GM18498 (cell line): ENCODE measurements around the gene FBXO22.
"Not testable (repeated sequence)": the region's sequence is repeated elsewhere in the genome, so short reads cannot be mapped to it uniquely, and the experiment has no call there.

Source experiments
- ATAC-seq: cut with Tn5 transposase; IDR thresholded peaks from one replicate; pipeline ENCODE4 v1.9.1; 2021; ENCODE audit warnings: mild to moderate bottlenecking, moderate library complexity; ENCODE audit not compliant: unreplicated experiment

Gene FBXO22

GRCh38 chr15:75903331-75904239 is at the start of gene FBXO22:
FBXO22 (plus strand) TSS chr15:75903878; CDS start chr15:75903964, 86 bp downstream.
- peak; percentile 96 for ATAC-seq

DNA sequence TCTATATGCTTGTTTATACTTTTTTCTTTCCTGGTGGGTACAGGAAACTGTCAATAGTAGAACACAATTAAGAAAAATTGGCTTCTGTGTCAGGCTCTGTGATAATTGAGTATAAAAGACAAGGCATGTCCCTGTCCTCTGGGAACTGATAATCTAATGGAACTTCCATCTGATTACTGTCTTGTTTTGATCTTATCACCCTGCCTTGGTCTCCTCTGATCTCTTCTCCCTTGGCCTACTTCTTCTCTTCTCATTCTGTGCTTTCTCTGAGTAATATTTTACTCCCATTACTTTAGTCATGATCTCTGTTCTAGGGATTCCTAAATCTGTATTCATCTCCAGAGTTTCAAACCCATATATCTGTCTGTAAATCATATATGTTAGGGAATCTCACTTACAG is 45.8 kb upstream of the FBXO22 start:
- ATAC-seq = no peak

GRCh38 chr15:75861750-75862402 is 41.8 kb upstream of the FBXO22 start:
- no peak for ATAC-seq

GRCh38 chr15:75862796-75863195 is 40.9 kb upstream of the FBXO22 start:
- no peak for ATAC-seq

GRCh38 chr15:75864213-75865059 is 39.2 kb upstream of the FBXO22 start:
- no peak for ATAC-seq

- not testable (repeated sequence) for ATAC-seq
These were observed 37.6 kb upstream of the FBXO22 start for GRCh38 chr15:75866045-75866444.

GRCh38 chr15:75866916-75867315 is 36.8 kb upstream of the FBXO22 start:
- ATAC-seq = no peak

DNA sequence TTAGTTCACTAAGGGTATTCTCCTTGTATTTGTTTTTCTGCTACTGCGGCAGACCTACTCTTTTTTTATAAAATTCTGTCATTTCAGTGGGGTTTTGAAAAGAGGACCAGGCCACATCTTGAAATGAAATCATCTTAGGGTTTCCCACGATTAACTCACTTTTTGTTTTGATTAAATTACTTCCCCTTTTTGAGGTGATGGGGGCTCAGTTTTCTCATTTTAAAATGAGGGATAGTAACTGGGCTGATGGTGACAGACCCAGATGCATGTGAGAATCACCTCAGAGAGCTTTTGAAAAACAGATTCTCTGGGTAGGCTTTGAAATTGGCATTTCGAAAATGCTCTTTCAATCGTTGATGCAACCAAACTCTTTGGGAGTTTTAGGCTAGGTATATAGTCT is 36.2 kb upstream of the FBXO22 start:
- ATAC-seq = no peak

DNA sequence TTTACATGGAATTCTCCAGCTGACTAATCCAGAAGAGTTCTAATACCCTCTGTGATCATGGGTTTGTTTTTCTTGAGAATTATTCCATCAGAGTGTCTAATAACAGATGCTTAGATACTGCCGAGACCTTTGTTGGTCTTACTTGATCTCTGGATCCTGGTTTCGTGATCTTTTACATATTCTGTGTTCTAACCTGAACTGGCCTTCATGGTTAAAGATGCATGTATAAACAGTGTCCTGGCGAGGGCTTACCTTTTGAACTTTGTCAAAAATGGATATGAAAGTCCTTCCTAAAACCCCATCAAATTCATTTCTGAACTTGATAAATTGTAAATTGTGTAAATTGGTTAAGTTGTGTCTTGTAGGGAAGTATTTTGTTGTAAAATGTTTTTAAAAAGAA is 35.7 kb upstream of the FBXO22 start:
- no peak for ATAC-seq

DNA sequence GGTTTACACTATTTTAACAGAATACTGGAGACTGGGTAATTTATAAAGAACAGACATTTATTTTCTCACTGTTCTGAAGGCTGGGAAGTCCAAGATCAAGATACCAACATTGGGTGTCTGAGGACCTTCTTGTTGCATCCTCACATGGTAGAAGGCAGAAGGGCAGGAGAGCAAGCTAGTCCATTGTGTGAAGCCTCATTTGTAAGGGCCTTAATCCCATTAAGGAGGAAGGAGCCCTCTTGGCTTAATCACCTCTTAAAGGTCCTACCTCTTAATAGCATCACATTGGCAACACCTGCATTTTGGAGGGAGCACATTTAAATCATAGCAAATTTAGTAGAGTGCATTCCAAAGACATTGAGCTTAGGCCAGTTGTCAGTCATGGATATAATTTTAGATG is 34.2 kb upstream of the FBXO22 start:
- ATAC-seq = no peak

DNA sequence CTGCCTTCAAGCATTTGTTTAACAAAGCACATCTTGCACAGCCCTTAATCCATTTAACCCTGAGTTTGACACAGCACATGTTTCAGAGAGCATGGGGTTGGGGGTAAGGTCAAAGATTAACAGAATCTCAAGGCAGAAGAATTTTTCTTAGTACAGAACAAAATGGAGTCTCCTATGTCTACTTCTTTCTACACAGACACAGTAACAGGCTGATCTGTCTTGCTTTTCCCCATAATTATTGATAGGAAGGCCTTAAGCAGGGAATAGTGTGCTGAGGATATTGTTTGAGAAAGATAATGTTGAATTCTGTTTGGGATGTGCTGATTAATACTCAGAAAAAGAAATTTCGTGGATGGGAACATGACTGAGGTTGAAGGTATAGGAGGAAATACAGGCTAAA is 32.1 kb upstream of the FBXO22 start:
- ATAC-seq = not testable (repeated sequence)

DNA sequence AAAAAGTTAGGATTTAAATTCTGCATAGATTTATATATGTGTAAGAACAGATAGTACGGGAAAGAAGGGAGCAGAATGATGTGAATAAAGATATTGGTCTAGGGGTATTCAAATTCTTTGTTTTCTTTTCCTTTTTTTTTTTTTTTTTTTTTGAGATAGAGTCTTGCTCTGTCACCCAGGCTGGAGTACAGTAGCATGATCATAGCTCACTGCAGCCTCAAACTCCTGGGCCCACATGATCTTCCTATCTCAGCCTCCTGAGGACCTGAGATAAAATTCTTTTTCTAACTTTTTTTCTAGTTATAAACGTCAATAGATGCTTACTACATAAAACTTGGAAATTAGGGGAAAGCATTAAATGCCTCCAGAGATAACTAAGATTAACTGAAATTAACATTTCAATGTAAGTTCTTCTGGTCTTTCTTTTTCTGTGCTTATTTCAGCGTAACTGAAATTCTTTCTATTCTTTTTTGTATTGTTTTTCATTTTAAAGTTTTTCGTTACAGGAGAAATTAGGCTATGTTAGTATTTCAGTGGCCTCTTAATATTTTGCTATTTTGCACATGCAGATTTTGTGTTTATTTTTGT is 31.2 kb upstream of the FBXO22 start:
- no peak for ATAC-seq

DNA sequence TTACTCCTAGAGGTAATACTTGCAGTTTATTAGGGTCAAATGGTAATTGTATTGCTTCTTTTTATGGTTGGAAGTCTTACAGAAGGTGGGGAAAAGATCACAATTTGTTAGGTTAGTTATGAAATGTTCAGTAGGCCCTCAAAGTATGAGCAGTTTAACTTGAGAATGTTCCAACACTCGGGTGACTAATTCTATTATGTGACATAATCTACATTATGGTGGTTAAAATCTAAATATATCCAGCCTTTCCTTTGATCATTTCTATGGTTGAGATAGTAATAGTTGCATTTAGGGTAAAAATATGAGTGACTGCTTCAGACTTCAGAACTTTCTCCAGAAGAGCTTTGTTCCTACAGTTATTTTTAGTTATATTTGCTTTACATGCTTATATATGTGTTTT is 19.6 kb upstream of the FBXO22 start:
- no peak for ATAC-seq

DNA sequence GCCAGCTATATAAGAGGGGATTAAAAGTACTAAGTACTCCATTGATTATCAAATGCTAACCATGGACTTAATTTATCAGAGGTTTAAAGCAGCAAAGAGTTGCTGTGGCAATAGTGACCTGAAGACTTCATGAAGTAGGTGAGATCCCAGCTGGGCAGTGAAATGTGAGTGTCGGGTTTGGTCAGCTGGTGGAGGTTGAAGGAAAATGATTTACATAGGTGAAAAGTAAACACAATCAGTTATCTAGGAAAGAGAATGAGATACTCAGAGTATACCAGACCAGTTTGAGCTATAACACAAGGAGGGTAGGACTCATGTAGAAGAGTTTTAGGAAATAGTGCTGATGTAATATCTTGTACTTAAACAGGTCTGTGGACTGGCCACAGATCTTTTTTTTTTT is 16.5 kb upstream of the FBXO22 start:
- ATAC-seq = no peak

DNA sequence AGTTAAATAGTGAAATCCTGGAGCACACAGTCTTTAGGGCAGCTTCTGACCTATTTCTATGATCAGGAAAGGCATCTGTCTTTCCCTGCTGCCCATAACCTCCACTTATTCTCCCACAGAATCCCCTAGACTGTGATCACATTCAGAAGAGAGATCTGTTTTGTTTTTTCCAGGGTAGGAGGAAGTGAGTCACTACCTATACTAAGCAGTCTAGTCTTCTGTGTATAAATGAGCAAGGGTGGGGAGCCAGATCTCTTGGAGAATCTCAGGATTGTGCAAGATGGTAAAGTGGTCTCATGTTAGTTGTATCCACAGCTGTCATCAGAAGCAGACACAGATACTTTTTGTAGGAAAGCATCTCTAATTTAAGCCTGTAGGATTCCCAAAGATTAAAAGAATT is 11.8 kb upstream of the FBXO22 start:
- ATAC-seq = no peak

DNA sequence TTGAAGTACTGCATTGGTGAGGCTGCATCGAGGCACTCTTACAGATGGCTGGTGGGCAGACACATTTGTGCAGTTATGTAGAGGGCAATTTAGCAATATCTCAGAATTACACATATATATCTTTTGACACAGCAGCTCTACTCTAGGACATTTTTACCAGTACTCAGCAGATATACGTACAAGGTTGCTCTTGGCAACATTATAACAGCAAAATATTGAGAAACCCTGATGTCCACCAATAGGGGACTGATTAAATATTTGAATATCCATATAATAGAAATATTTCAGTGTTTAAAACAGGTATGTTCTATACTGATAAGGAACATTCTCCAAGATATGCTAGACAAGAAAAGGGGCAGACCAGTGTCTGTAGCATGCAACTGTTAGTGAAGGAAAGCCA is 7.9 kb upstream of the FBXO22 start:
- ATAC-seq = no peak

GRCh38 chr15:75900577-75900976 is 3.1 kb upstream of the FBXO22 start:
- ATAC-seq = no peak

GRCh38 chr15:75902129-75902557 is 1.5 kb upstream of the FBXO22 start:
- ATAC-seq = no peak

- no peak for ATAC-seq
These were observed 1.6 kb downstream of the FBXO22 start for GRCh38 chr15:75905231-75905630.

- not testable (repeated sequence) for ATAC-seq
These were observed 6.7 kb downstream of the FBXO22 start for GRCh38 chr15:75910355-75910754.

GRCh38 chr15:75916978-75917377 is 13.3 kb downstream of the FBXO22 start:
- no peak for ATAC-seq
